NCI-H2196 (cell line): ENCODE data around the gene KIF2C.
A peak's percentile ranks its signal among the peaks of the same experiment; 100 is the strongest.
"Not testable (repeated sequence)": the region's sequence is repeated elsewhere in the genome, so short reads cannot be mapped to it uniquely, and the experiment has no call there.

Source experiments
- DNase-seq: peaks from one replicate; lab custom pipeline; 2025; ENCODE audit not compliant: unreplicated experiment; lab: John Stamatoyannopoulos, UW

Gene KIF2C

DNA sequence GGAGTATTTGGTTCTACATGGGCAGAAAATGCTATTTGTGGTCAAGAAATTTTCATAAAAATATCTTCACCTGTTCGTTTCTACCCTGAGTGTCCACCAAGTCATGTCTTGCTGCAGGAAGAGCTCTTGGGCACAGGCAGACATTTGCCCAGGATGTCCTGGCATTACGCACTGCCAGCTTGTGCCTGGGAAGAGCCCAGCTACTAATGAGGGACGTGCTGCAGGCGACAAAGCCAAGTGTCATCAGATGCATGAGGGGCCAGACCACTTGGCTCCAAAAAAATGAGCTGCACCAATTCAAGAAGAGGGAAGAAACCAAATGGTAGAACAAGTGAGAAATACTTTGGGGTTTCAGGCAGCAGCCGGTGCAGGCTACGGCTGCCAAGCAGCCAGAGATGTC lies 21.5 kb upstream of the KIF2C start:
- DNase-seq = no peak

DNA sequence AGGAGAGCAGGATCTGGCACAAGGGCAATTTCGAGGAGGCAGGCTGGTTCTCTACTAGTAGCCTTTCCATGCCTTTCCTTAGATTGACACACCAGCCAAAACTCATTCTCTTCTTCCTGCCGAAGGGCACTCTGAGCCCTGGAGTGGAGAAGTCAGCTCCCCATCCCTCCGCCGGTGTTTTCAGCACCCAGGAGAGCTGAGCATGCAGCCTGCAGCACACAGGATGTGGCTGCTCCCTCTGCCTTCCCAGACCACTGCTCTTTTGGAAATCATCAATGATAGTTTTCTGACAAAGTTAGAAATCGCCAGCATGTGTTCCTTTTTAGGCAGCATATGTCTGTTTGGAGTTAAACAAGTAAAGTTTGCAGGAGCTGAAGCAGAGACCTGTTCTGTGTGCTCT lies 20.3 kb upstream of the KIF2C start:
- no peak for DNase-seq

DNA sequence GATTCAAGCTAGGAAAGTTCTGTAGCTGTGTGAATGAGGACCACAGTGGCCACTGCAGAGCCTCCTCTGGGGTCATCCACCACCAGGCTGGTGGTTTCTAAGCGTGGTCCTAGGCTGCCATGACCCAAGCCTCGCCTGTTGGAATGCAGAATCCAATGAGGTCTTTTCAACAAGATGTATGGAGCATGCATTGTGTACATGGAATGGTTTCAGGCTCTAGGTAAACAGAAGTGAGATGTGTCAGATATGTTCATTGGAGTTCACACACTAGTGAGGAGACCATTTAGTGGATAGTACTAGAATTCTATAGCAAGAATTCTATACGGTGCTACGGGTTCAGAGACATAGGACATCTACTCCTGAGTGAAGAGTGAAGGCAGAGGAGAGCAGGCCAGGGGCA lies 19.4 kb upstream of the KIF2C start:
- DNase-seq = no peak

DNA sequence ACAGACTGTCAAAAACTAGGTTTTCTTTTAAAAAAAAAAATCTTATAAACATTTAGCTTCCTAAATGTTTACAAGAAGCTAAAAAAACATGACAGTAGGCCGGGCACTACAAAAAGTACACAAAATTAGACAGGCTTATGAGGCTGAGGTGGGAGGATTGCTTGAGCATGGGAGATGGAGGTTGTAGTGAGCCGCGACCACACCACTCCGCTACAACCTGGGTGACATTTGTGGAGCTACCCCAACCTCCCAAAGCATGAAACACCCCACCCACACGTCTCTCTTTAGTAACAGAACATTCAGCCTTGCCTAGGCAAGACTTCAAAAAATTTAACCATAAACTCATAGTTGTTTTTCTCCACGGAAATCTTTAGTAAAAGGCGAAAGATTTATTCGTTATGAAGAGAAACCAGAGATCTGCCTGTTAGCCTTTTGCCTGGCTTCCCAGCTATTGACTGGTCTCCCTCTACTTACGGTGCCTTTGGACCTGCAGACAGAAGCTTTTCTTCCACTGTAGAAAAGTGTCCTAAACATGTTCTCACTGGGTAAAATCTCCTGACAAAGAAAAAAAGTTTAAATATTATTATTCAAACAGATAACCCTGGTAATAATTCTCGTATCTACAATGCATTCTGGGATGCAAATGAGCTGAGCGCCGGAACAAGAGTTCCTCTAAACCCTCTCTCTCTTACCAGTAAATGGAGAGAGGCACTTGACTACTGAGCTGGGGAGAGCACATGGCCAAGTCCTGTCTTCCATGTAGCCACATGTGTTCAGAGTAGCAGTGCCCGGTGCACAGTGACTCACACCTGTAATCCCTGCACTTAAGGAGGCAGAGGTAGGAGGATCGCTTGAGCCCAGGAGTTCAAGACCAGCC lies 17.9 kb upstream of the KIF2C start:
- DNase-seq = peak; percentile 94

DNA sequence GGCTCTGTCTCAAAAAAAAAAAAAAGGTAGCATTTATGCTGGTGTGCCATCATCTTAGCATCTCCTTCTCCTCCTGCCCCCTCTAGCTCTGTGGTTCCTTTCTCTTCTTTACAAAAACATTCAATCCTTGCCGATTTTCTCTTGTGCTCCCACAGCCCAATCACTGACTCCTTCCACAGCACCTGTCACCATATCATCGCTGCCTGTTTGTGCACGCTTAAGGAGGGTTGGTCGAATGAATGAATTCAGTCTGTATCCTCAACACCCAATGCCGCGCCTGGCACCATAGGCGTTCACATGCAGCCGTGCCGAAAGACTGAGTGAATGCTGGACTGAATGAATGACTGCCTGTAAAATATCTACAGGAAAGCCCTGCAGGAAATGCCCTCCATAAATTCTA lies 16.6 kb upstream of the KIF2C start:
- DNase-seq = no peak

DNA sequence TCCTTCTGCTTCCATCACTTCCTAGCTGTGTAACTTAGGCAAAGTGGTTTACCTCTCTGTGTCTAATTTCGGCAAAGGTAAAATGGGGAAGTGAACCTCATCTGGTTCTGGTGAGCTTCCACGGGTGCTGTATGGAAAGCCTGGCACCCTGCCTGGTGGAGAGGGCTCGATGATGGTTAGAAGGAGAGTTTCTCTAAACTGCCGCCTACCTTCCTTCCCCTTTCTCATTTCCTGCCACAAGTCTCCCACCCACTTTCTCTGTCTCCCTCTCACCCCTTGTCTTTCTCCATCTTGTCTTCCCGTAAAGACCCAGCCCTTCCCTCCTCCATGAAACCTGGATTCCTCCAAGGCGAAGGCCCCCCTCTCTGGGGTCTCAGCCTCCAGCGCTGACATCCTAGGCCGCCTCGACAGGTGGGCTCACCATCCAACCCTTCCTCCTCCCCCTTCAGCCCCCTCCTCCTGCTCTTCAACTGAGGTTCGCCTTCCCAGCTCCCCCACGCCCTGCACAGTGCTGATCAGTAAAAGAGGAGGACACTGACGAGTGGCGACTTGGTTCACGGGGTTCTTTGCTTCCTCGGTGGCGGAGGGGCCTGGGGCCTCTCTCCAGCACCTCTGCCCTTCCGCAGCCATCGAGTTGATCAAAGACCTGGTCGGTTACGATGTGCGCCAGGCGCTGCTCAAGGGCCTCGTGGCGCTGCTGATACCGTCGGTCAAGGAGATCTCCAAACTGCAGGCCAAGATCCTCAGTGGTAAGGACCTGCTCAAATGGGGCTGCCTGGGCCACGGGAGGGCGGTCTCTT lies 15.9 kb upstream of the KIF2C start:
- no peak for DNase-seq

DNA sequence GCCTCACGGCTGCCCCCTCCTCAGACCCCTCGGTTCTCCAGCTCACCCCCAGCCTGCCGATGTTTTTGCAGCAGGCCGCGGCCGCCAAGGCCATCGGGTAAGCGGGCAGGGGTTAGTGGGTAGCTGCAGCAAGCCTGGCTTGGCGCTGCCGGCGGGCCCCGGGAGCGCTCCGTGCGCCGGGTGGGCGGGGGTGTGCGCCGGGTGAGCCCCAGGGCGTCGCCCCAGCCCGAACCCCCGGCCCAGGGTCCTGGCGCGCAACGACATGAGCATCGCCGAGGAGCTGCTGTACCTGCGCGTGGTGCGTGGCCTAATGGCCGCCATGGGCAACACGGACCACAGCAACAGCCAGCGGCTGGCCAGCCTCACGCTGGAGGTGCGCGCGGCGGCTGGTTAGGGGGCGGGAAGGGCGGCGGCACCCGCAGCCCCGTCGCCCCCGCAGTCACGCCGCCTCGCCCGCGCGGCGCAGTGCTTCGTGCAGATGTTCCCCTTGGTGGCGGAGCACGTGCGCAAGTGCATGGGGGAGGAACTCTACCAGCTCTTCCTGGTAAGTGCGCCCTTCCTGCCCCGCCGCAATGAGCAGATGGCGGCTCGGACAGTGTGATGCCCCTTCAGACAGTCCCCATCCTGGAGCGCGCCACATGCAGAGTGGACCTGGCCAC lies 15.2 kb upstream of the KIF2C start:
- DNase-seq = no peak

DNA sequence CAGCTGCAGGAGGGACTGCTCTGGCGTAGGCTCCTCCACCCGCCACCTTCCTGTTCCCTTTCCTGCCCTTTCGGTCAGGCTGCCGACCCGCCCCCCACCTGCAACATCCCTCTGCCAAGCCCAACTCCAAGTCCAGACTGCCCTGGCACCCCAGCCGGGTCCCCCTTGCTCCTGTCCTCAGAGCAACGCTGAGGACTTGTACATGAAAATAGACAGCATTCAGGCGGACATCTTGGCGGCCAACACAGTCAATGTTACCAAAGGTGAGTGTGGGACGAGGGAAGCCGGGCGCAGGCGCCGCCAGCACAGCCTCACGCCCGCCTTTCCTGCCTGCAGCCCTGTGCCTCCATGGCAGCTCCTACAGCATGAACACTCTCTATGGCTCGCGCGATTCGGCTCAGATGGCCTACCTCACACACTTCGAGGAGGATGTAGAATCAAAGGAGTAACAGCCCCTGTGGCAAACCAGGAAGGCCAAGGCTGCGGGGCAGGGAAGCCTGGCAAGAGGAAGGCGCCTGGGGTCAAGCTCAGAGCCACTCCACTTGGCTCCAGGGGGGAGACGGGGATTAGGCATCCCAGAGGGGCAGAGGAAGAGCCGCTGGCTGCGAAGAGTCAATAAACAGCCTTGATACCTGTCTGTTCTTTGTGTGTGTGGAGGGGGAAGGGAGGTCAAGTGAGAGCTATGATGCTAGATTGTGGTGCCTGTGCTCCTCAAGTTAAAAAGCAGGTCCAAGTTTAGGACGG lies 14.5 kb upstream of the KIF2C start:
- DNase-seq = no peak

DNA sequence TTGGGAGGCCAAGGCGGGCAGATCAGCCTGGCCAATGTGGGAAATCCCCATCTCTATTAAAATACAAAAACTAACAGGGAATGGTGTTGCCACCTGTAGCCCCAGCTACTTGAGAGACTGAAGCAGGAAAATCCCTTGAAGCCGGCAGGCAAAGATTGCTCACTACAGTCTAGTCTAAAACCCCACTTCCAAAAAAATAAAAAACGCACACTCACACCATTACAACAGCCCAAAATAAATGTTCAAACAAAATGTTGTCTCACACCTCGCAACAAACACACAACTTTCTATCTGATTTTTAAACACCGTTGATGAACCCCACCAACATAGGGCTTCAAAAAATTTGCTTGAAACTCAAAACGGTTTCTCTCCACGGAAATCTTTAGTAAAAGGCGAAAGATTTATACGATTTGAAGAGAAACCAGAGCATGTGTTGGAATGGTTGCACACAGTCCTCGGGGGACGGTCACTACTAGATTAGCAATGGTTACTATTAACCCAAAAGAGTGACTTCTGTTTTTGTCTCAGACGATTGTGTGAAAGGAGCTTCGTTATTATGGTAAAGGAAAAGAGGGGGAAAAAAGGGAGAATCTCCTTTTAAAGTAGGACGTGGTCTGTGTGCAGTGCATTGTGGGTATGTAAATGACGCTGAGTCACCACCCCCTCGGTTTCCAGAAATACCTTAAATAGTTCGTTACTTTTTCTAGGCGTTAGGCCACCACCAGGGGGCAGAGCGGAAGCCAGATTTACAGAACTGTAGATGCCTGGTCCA lies 8.7 kb upstream of the KIF2C start, which contains the start of gene RNU5D-1:
Gene RNU5D-1, minus strand, starts transcription at position 430 of the 772 bp plus-strand sequence.
- DNase-seq = peak; percentile 93

DNA sequence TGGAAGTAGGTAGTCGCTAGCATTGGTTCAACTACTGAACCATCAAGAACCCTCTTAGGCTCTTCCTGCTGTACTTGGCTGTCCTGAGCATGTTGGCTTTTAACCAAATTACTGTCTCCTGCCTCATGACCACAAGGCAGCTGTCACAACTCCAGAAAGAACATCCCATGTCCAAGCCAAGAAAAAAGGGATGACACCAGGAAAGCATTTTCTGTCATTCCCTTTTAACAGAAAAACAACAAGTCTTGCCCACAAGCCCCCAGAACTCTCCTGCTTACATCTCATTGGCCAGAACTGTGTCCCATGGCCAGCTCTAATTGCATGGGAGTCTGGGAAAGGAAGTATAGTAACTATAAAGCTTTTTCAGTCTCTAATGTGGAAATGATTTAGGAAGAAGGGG lies 6.3 kb upstream of the KIF2C start:
- DNase-seq = peak; percentile 46

DNA sequence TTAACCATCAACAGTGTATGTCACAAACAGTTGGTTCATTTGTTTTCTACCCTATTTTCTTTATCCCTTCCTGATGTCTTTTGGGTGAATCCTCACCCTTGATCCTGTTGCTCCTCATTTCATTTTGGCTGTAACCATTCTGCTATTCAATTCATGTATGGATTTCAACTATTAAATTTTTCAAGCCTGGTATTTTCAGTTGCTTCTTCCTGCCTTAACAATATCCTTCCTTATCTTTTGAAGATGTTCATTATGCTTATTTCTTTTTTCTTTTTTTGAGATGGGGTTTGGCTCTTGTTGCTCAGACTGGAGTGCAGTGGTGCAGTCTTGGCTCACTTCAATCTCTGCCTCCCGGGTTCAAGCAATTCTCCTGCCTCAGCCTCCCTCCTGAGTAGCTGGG lies 5.9 kb upstream of the KIF2C start:
- DNase-seq = no peak

DNA sequence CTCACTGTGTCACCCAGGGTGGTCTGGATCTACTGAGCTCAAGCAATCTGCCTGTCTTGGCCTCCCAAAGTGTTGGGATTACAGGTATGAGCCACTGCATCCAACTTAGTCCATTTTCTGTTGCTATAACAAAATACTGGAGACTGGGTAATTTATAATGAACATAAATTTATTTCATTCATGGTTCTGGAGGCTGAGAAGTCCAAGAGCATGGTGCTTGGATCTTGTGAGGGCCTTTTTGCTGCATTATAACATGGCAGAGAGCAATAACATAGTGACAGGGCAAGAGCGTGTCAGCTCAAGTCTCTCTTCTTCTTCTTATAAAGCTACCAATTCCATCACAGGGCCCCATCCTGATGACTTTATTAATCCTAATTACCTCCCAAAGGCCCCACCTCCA lies 3.6 kb upstream of the KIF2C start:
- no peak for DNase-seq

DNA sequence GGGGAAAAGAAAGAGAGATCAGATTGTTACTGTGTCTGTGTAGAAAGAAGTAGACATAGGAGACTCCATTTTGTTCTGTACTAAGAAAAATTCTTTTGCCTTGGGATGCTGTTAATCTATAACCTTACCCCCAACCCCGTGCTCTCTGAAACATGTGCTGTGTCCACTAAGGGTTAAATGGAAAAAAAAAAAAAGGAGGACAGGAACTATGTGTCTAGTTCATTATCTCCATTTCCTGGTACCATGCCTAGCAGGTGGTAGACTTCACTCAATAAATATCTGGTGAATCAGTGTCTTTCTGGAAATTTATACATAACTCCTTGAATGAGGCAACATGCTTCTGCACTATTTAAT lies 707 bp upstream of the KIF2C start:
- DNase-seq = not testable (repeated sequence)

DNA sequence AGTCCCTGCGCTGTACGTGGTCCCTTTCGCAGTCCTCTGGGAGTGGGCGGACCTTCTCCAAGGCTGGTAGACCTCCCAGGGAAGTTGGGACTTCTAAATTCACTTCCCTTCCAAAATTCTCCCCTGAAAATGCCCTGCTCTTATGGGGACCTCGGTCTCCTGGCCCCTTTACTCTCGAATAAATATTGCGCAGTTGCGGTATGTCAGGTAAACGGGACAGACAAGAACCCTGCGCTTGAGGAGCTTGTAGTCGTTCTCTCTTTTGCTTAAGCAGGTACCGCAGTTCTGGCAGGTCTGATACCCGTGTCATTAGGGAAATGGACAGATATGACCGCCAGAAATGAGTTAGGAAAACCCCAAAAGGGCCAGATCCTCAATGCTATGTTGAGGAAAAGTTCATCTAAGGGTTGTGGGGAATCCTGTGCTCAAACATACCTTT lies 561 bp downstream of the KIF2C start:
- DNase-seq = no peak

DNA sequence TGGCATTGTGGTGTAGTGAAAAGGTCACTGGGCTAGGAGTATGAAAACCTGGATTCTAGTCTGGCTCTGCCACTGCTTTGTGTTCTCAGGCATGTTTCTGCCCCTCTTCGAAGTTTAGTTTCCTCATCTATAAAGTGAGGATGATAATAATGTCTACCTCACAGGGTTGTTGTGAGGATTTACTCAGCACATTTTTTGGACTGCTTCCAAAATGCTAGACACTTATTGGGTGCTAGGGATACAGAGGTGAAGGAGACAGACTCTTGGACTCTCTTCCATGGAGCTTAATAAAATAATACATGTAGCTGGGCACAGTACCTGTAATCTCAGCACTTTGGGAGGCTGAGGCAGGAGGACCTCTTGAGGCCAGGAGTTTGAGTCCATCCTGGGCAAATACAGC lies 3.6 kb downstream of the KIF2C start:
- no peak for DNase-seq

DNA sequence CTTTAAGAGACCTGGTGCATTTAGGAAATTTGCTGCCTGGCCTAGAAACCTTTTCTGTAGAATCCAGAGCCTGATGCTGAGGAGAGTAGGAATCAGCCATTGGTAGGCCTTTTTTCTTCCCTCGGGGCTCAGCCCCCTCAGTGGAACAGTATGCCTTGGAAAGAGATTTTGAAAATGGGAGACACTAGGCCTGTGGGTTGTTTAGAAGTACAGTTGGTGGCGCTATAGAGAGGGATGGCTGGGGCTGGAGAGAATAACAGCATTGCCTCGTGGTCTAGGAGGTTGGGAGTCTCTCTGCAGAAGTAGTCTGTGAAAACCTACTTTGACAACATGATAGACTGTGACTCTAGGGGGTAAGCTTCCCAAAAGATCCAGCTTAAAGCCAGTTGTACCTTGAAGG lies 8.2 kb downstream of the KIF2C start:
- no peak for DNase-seq

DNA sequence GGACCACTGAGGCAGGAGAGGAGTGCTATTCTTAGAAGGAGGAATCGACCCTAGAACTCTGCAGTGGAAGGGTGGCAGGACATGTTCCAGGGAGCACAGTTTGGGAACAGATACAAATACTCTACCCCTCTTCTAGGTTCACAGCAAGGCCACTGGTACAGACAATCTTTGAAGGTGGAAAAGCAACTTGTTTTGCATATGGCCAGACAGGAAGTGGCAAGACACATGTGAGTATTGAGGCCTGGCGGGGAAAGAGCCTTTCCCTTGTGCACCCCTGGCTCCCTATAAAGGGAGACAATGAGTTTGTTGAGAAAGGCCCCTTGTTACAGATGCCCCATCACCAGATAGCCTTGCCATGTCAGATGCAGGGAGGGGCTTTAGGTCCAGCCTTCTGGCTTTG lies 17.8 kb downstream of the KIF2C start:
- DNase-seq = no peak

DNA sequence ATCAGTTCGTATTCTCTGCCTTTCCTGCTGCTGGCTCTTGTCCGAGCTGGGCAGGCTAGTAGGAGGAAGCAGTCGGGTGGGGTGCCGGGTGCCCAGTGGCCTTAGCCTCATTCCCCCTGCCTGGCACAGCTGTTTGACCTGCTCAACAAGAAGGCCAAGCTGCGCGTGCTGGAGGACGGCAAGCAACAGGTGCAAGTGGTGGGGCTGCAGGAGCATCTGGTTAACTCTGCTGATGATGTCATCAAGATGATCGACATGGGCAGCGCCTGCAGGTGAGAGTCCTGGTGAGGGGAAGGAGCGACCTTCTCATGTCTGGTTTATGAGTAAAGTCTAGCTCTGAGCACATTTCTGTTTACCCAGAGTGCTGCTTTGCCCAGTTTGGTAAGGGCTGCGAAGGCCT lies 19.4 kb downstream of the KIF2C start:
- DNase-seq = no peak

DNA sequence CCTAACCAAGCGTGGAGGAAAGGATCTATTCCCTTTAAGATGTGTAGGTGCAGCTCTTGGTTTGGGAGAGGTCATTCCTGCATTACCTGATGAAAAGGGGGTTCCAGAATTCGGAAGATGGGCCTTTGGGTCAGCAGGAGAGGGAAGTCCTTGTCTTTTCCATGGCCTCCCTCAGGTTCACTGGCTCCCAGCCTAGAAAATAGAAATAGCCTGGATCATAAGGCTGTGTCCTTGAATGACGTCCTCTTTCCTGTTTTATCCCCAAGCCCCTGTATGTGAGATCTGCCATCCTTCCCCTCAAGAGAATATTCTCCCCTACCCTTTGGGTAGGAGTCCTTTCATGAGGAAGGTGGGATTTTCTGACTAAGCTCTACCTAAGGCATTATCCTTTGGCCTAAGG lies 21.2 kb downstream of the KIF2C start:
- DNase-seq = no peak

DNA sequence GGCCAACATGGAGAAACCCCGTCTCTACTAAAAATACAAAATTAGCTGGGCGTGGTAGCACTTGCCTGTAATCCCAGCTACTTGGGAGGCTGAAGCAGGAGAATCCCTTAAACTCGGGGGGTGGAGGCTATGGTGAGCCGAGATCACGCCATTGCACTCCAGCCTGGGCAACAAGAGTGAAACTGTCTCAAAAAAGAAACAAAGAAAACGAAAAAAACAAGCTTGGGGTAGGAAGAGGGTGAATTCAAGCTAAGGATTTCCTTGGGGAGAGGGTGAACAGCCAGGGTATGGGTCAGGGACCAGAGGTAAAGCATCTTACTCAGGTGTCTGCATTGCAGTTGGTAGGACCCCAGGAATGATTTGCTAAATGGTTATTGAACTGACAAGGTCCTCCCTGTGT lies 26.8 kb downstream of the KIF2C start:
- not testable (repeated sequence) for DNase-seq
